Activated CD8-positive, alpha-beta memory T cell treated with anti-CD3 and anti-CD28 coated beads for 4 hours (primary cell): ENCODE results near the gene RNF126.
A peak's percentile ranks its signal among the peaks of the same experiment; 100 is the strongest.
"Not testable (repeated sequence)": the region's sequence is repeated elsewhere in the genome, so short reads cannot be mapped to it uniquely, and the experiment has no call there.

Experiments
- DNase-seq, 2 donors: peaks; one replicate each; pipeline ENCODE4 v3.0.0-alpha.2; 2020; ENCODE audit warnings: low read depth in 2 of 2

RNF126 gene

GRCh38 chr19:686589-687297 lies 23.7 kb upstream of the RNF126 start:
- DNase-seq: no peak

- no peak for DNase-seq
Measured at GRCh38 chr19:685454-685931, 22.5 kb upstream of the RNF126 start.

GRCh38 chr19:682678-683320 lies 19.8 kb upstream of the RNF126 start:
- DNase-seq: no peak

GRCh38 chr19:681029-682019 lies 18.3 kb upstream of the RNF126 start:
- no peak for DNase-seq

GRCh38 chr19:680287-681028 lies 17.4 kb upstream of the RNF126 start:
- peak; percentile 99 for DNase-seq

GRCh38 chr19:679418-680286 lies 16.6 kb upstream of the RNF126 start:
- no peak for DNase-seq

- DNase-seq: no peak
Measured at GRCh38 chr19:678791-679388, 15.9 kb upstream of the RNF126 start.

GRCh38 chr19:677601-678436 lies 14.8 kb upstream of the RNF126 start:
- DNase-seq: no peak

- DNase-seq: no peak
Measured at GRCh38 chr19:677201-677600, 14.2 kb upstream of the RNF126 start.

- DNase-seq: no peak
Measured at GRCh38 chr19:676339-677105, 13.5 kb upstream of the RNF126 start, which contains the start of gene FSTL3. TSS of gene FSTL3 (plus strand) at chr19:676392. CDS start at chr19:676424, 32 bp downstream.

GRCh38 chr19:676007-676338 lies 13.0 kb upstream of the RNF126 start:
- no peak for DNase-seq

- no peak for DNase-seq
Measured at GRCh38 chr19:674282-675151, 11.5 kb upstream of the RNF126 start.

GRCh38 chr19:670609-671075 lies 7.6 kb upstream of the RNF126 start:
- DNase-seq: no peak

- DNase-seq: not testable (repeated sequence)
Measured at GRCh38 chr19:668675-669434, 5.8 kb upstream of the RNF126 start.

GRCh38 chr19:666985-667573 lies 4.1 kb upstream of the RNF126 start:
- not testable (repeated sequence) for DNase-seq

- DNase-seq: peak; percentile 54 to 65
Measured at GRCh38 chr19:664913-665443, 2.0 kb upstream of the RNF126 start.
